Measurements from ENCODE around the gene SATB2.

Gene SATB2

GRCh38 chr2:199470672-199471442 lies 13.1 kb upstream of the SATB2 start:
- H3K4me3 ChIP-seq (ENCODE audit: low read depth, low read length): peak overlapping the region; percentile 33
- no peak for DNase-seq (ENCODE audit: low read depth)
- in situ Hi-C loops (cut with HindIII; ENCODE audit: low sequenced_read_pairs): no loop called here
- TF ChIP-seq, protein P1, sequence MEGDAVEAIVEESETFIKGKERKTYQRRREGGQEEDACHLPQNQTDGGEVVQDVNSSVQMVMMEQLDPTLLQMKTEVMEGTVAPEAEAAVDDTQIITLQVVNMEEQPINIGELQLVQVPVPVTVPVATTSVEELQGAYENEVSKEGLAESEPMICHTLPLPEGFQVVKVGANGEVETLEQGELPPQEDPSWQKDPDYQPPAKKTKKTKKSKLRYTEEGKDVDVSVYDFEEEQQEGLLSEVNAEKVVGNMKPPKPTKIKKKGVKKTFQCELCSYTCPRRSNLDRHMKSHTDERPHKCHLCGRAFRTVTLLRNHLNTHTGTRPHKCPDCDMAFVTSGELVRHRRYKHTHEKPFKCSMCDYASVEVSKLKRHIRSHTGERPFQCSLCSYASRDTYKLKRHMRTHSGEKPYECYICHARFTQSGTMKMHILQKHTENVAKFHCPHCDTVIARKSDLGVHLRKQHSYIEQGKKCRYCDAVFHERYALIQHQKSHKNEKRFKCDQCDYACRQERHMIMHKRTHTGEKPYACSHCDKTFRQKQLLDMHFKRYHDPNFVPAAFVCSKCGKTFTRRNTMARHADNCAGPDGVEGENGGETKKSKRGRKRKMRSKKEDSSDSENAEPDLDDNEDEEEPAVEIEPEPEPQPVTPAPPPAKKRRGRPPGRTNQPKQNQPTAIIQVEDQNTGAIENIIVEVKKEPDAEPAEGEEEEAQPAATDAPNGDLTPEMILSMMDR (IDR thresholded peaks at IDR 0.05; ENCODE audit: low read depth, low read length, missing control alignments): no peak

DNA sequence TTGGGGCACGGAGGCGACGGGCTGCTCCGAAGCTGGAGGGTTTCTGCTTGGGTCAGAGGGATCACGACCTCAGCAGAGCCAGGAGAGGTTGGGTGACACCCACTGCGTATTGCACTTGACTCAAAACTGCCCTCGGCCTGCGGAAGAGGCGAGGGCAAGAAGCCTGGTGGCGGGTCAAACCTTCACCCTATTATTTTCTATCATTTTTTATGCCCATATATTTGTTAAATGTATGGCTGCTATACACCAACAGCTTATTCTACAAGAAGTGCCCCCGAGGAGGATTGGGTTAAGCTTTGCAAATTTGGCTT lies 12.6 kb upstream of the SATB2 start:
- in situ Hi-C loops (cut with HindIII; ENCODE audit: low sequenced_read_pairs): no loop called here
- H3K4me3 ChIP-seq (ENCODE audit: low read depth, low read length): no peak overlapping the region
- DNase-seq (ENCODE audit: low read depth): no peak
- TF ChIP-seq, protein P1 (IDR thresholded peaks at IDR 0.05; ENCODE audit: low read depth, low read length, missing control alignments): no peak

DNA sequence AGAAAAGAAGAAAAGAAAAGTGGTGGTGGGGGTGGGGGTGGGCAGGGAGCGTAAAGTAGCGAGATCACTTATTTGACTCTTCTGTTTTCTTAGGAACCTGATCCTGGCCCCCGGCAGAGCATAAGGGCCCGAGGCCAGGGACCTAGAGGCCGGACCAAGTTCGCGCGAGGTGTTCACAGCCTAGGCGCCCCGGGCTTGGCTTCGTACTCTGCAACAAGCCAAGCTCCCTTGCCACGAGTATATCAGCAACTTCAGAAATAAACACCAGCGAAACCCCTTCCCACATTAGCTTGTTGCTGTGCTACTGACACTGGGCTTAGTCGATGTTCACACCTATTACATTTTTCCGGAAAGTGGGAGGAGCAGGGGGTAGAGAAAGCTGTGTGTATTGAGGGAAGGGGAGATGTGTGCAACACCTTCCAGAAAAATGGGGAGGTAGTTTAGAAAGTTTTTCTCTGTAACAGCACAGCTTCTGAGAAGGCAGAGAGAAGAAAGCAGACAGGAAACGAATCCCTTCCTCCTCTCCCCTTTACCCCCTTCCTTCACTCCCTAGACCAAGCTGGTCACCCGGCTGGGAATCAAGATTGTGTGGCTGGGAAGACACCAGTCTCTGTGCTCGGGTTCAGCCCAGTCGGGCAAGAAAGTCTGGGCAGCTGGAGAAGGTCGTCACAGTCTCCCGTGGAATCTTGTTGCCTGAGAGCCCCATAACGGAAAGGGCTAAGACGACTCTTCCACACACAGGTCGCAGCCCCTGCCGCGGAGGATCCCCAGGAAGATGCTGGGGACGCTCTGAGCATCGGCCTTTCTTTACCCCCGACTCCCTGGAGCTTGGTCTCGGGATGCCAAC lies 12.0 kb upstream of the SATB2 start:
- in situ Hi-C loops (cut with HindIII; ENCODE audit: low sequenced_read_pairs): no loop called here
- TF ChIP-seq, protein P1 (IDR thresholded peaks at IDR 0.05; ENCODE audit: low read depth, low read length, missing control alignments): no peak
- DNase-seq (ENCODE audit: low read depth): no peak
- H3K4me3 ChIP-seq (ENCODE audit: low read depth, low read length): no peak overlapping the region

DNA sequence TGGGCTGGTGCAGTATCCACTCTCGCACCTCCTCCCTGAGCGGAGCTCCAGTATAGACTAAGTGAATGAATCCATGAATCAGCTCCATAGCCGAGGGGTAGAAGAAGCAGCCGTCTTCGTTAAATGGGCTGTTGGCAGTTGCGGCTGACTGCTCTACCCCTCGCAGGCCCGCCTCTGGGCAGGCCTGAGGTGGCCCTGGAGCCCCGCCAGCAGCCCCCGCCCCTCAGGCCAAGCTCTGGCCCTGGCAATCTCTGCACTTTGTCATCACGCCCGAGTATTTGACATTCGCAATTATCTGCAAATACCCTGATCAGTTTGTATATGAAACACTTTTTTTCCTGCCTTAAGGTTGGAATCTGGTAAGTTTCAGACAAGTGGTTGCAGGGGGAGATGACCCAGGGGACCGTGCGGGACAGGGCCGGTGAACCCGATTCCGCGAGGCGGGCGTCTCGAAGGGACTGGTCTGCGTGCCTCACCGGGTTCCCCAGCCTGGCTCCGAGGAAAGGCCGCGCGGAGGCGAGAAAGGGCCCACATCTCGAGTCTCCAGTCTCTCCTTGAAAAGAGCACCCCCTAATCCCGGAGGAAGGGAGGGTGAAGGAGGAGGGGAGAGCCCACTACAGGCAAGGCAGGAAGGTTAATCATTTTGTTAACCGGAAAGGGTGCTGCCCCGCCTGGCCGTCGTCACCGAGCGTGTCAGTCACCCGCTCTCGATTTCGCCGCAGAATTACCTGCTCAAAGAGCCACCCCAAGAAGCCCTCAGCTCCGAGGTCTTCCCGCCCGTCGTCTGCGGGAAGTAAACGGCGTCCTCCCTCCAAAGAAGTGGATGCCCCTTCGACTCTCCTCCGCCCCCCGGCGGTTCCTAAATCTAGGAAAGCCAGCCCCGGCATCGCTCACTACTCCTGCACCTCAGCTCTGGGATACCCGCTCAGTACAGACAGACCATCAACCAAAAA lies 11.1 kb upstream of the SATB2 start:
- TF ChIP-seq, protein P1 (IDR thresholded peaks at IDR 0.05; ENCODE audit: low read depth, low read length, missing control alignments): peak; percentile 33
- H3K4me3 ChIP-seq (ENCODE audit: low read depth, low read length): peak overlapping the region; percentile 24
- in situ Hi-C loops (cut with HindIII; ENCODE audit: low sequenced_read_pairs): no loop called here
- no peak for DNase-seq (ENCODE audit: low read depth)

DNA sequence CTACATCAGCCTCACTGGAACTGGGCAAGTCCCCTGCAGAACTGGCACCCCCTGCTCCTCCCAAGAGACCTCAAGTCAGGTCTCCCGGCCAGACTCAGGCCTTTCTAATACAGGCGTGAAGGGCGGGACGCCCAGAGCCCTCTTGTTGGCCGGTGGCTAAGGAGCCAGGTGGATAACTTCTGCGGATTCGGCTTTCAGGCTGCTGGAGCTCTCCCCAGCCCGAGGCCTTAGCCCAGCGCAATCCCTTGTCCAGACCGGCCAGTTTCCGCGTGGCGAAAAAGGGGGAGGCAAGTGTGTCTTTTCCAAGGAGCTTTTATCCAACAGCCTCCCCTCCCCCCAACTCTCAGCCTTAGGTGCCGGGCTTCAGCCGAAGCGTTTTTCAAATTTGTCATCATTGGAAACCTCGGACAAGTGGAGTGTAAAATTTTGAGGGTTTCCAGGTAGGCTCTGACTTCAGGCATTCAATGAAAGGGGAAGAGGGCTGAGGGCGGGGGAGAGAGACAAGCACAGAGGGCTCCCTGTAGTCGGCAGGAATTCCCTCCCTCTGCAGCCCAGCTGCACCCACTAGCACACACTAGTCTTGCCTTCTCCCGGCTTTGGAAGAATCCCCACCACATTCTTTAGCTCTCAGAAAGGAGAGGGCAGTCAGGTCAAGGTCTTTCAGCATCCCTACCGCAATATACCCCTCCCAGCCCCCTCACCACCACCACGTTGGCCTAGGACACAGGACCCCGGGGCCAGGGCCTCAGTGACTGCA lies 9.5 kb upstream of the SATB2 start:
- DNase-seq (ENCODE audit: low read depth): no peak
- in situ Hi-C loops (cut with HindIII; ENCODE audit: low sequenced_read_pairs): no loop called here
- H3K4me3 ChIP-seq (ENCODE audit: low read depth, low read length): no peak overlapping the region
- TF ChIP-seq, protein P1 (IDR thresholded peaks at IDR 0.05; ENCODE audit: low read depth, low read length, missing control alignments): no peak
